ENCODE data around the gene LPO. TPM values are rescaled to one million over a fixed set of nuclear protein-coding genes. Genes with fewer than 3 reads are reported as not detected.

Gene LPO
- total RNA-seq, 2 experiments from 2014 or later, result not detected

DNA sequence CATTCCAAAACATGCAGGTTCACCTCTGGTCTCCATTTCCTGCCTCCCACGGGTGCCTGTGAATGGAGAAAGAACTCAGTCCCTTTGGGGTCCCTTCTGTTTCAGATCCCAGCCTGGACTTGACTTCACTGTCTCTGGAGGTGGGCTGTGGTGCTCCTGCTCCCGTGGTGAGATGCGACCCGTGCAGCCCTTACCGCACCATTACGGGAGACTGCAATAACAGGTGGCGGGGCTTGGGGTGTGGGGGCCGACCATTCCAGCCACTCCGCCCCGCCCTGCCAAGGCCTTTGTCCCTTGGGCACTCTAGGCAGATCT is 10.5 kb downstream of the LPO start:
- TF ChIP-seq, protein P1, sequence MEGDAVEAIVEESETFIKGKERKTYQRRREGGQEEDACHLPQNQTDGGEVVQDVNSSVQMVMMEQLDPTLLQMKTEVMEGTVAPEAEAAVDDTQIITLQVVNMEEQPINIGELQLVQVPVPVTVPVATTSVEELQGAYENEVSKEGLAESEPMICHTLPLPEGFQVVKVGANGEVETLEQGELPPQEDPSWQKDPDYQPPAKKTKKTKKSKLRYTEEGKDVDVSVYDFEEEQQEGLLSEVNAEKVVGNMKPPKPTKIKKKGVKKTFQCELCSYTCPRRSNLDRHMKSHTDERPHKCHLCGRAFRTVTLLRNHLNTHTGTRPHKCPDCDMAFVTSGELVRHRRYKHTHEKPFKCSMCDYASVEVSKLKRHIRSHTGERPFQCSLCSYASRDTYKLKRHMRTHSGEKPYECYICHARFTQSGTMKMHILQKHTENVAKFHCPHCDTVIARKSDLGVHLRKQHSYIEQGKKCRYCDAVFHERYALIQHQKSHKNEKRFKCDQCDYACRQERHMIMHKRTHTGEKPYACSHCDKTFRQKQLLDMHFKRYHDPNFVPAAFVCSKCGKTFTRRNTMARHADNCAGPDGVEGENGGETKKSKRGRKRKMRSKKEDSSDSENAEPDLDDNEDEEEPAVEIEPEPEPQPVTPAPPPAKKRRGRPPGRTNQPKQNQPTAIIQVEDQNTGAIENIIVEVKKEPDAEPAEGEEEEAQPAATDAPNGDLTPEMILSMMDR (IDR thresholded peaks at IDR 0.05), result no peak
- ChIA-PET POLR2A (interaction anchor here (0.6 to 1.7 kb wide), 4 partner anchors 20 to 101 kb away, joined by 3 to 4 read pairs (median 3); partner anchors contain the start of gene MKS1), CTCF (interaction anchor here (0.7 to 4.3 kb wide), 24 partner anchors 8 to 223 kb away, joined by 3 to 33 read pairs (median 5); partner anchors contain the start of genes LPO and MKS1)

DNA sequence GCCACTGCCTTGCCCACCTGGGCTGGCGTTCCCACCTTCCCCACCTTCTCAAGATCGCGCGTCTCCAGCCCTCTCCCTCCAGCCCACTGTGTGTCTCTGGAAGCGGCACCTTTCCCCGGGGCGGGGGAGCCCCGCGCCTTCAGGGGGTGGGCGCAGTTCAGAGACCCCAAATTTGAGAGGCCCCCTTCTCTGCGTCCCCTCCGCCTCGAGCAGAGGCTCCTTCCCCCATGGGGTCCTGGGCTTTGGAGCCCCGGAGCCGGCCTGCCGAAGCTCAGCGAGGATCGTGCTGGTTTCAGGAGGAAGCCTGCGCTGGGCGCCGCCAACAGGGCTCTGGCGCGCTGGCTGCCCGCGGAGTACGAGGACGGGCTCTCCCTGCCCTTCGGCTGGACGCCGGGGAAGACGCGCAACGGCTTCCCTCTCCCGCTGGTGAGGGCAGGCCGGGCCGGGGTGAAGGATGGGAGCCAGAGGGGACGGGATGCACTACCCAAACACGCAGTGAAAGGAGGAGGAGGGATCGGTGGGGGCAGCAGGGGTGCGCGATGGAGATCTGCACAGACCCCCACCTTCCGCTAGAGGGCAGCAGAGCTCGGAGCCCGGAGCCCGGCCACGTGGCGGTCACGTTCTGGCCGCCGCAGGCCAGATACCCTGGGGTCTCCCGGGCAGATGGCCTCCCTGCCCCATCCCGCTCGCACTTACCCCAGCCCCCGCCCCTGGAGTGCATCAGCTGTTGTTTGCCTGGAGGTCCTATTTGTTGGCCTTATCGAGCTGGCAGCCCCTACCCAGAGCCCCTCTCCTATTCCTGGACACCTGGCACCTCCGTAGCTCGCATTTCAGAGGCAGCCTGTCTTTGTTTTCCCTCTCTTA is 11.1 kb downstream of the LPO start:
- CTCF ChIA-PET, result interaction anchor here (0.6 to 4.3 kb wide), 39 partner anchors 8 to 421 kb away, joined by 3 to 33 read pairs (median 4); partner anchors contain the start of genes HSF5, LPO, MKS1 and RNF43
- H3K27ac Mint-ChIP-seq, result peak overlapping the region; percentile 16

More for the DNA sequence above, 10.5 kb downstream of the LPO start:
- Mint-ChIP-seq H3K4me3 (peak overlapping the region; percentile 67), H3K27ac (no peak overlapping the region), H3K4me1 (ENCODE audit: low read depth) (peaks cover 10% of the 10 kb centered on the region), H3K27me3 (peaks cover 10% of the 10 kb centered on the region), H3K9me3 (no peaks in the 10 kb centered on the region), H3K36me3 (ENCODE audit: low read depth) (no peaks in the 10 kb centered on the region)
- ATAC-seq (no peak), DNase-seq (no peak)
- intact Hi-C loops (cut with micrococcal nuclease), result no loop called here

DNA sequence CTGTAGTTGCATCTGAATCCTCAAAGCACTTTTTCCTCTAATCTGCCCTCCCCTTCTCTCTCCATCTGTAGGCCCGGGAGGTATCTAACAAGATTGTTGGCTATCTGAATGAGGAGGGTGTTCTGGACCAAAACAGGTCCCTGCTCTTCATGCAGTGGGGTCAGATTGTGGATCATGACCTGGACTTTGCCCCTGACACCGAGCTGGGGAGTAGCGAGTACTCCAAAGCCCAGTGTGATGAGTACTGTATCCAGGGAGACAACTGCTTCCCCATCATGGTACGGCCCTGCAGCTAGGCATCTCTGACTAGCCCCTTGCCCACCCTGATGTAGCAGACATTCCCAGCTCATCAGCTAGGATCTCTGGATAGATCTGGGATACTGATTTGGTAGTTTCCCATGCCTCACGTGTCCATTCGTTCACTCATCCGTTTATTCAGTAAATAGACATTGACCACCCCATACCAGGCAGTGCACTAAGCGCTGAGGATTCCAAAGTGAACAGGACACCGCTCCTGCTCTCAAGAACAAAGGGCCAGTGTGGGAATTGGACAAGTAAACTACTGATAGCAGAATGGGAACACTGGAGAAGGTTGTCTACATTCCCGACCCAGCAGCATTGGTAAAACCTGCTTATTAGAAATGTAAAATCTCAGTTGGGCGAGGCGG is 12.1 kb downstream of the LPO start:
- H3K4me1 Mint-ChIP-seq (ENCODE audit: low read depth), result peaks cover 10% of the 10 kb centered on the region
- H3K27me3 Mint-ChIP-seq, result peaks cover 11% of the 10 kb centered on the region
- ATAC-seq (no peak), DNase-seq (no peak)
- ChIA-PET CTCF (interaction anchor here (0.6 to 4.3 kb wide), 36 partner anchors 8 to 420 kb away, joined by 3 to 33 read pairs (median 4); partner anchors contain the start of genes HSF5, LPO, MKS1 and RNF43), POLR2A (interaction anchor here (1.1 to 1.8 kb wide), 4 partner anchors 15 to 99 kb away, joined by 3 to 4 read pairs (median 3); no protein-coding TSS in a partner anchor)
- no peaks in the 10 kb centered on the region for H3K36me3 Mint-ChIP-seq (ENCODE audit: low read depth)
- H3K4me3 Mint-ChIP-seq, result no peak overlapping the region
- intact Hi-C loops (cut with micrococcal nuclease), result no loop called here
- no peaks in the 10 kb centered on the region for H3K9me3 Mint-ChIP-seq
- TF ChIP-seq, protein P1 (IDR thresholded peaks at IDR 0.05), result no peak
- H3K27ac Mint-ChIP-seq, result no peak overlapping the region

More for the DNA sequence above, 11.1 kb downstream of the LPO start:
- POLR2A ChIA-PET, result interaction anchor here (0.6 to 1.8 kb wide), 7 partner anchors 14 to 100 kb away, joined by 3 to 4 read pairs (median 3); partner anchors contain the start of gene MKS1
- TF ChIP-seq, protein P1 (IDR thresholded peaks at IDR 0.05), result peak; percentile 98
- Mint-ChIP-seq H3K9me3 (no peaks in the 10 kb centered on the region), H3K36me3 (ENCODE audit: low read depth) (no peaks in the 10 kb centered on the region), H3K4me3 (peak overlapping the region; percentile 67), H3K4me1 (ENCODE audit: low read depth) (peaks cover 10% of the 10 kb centered on the region), H3K27me3 (peaks cover 7% of the 10 kb centered on the region)
- ATAC-seq, result peak; percentile 95
- intact Hi-C loops (cut with micrococcal nuclease), result no loop called here
- peak; percentile 77 for DNase-seq

DNA sequence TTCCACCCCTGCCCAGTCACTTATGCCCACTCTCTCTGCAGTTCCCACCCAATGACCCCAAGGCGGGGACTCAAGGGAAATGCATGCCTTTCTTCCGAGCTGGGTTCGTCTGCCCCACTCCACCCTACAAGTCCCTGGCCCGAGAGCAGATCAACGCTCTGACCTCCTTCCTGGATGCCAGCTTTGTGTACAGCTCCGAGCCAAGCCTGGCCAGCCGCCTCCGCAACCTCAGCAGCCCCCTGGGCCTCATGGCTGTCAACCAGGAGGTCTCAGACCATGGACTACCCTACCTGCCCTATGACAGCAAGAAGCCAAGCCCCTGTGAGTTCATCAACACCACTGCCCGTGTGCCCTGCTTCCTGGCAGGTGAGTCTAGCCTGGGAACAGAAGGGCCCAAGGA is 13.8 kb downstream of the LPO start:
- TF ChIP-seq, protein P1 (IDR thresholded peaks at IDR 0.05), result no peak
- Mint-ChIP-seq H3K4me3 (no peak overlapping the region), H3K27ac (no peak overlapping the region), H3K27me3 (peaks cover 14% of the 10 kb centered on the region), H3K36me3 (ENCODE audit: low read depth) (no peaks in the 10 kb centered on the region), H3K4me1 (ENCODE audit: low read depth) (peaks cover 10% of the 10 kb centered on the region), H3K9me3 (no peaks in the 10 kb centered on the region)
- intact Hi-C loops (cut with micrococcal nuclease), result no loop called here
- DNase-seq (no peak), ATAC-seq (no peak)
- POLR2A ChIA-PET, result no interaction called here
- CTCF ChIA-PET, result interaction anchor here (1.0 to 1.1 kb wide), 3 partner anchors 52 to 236 kb away, joined by 3 read pairs; partner anchors contain the start of gene HSF5
